Raji (cell line): ENCODE measurements around the gene PDE10A.

Experiments
- POLR2A ChIP-seq: IDR thresholded peaks from 2 replicates; pipeline ENCODE4 v1.6.1; 2011; ENCODE audit warnings: low read depth, low read length, control low read depth; ENCODE audit not compliant: insufficient read depth

Gene PDE10A

DNA sequence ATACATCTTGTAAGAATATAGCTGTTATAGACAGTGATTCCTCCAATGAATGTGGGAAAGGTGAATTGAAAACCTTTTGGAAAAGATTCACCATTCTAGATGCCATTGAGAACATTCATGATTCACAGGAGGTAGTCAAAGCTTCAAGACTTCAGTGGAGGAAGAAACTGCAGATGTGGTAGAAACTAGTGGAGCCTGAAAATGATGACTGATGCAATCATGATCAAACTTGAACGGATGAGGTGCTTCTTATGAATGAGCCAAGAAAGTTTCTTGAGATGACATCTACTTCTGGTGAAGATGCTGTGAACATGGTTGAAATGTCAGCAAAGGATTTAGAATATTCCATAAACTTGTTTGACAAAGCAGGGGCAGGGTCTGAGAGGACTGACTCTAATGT, 286.9 kb downstream of the PDE10A start:
- TF ChIP-seq POLR2A = no peak

DNA sequence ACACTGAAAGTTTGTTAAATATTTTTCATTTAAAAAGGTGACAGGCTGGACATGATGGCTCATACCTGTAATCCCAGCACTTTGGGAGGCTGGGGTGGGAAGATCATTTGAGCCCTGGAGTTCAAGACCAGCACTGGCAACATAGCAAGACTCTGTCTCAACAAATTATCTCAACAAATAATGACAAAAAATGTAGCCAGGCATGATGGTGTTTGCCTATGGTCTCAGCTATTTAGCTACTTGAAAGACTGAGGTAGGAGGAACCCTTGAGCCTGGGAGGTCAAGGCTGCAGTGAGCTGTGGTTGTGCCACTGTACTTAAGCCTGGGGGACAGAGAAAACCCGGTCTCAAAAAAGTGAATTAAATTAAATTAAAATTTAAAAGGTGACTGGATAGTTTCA, 297.7 kb downstream of the PDE10A start:
- TF ChIP-seq POLR2A = no peak

DNA sequence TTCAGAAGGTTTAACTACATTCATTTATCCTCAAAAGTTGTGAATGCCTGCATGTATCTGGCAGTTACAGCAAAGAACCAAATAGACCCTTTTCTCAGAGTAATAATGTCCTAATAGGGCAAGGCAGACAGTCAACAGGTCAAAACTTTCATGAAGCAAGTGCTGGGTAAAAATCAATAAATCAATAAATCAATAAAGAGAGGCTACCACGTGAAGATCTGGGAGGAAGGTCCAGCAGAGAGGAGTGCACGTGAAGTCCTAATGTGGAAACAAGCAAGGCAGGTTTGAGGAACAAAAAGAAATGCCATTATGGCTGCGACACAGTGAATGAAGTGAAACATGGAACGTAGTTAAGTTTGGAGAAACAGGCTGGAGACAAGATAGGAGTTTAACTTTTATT, 317.3 kb downstream of the PDE10A start:
- no peak for TF ChIP-seq POLR2A

DNA sequence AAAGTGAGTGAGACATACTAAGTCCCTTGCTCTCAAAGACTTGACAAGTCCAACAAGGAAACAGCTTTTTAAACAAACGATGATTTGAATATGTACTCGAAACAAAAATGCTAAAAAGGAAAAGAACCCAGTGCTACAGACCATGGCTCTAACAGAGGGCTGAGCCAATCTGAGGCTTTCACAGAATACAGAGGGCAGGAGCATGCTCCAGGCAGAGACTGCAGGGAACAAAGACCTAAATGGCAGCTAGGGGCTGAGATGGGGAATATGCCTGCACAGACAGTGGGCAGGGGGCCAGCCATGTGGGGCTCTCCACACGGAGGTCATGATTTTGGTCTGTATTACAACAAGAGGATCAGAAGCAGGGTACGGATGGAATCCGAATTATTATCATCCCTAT, 322.5 kb downstream of the PDE10A start:
- no peak for TF ChIP-seq POLR2A

DNA sequence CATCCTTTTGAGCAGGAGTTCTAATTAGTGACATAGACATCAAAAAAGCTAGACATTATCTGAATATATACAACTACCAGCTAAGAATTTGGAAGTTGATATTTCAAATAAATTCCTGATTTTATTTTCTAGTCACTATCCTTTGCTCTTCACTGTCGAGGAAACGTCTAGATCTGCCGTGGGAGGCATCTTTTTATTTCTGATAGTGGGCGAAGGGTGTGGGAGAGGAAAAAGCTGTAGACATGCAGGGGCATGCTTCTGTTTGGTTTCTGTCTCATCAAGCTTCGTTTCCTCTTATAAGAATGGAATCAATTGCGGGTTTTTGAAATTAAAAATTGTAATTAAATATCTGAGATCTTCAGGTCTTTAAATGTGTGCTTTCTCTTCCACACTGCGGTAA, 337.4 kb downstream of the PDE10A start:
- no peak for TF ChIP-seq POLR2A

DNA sequence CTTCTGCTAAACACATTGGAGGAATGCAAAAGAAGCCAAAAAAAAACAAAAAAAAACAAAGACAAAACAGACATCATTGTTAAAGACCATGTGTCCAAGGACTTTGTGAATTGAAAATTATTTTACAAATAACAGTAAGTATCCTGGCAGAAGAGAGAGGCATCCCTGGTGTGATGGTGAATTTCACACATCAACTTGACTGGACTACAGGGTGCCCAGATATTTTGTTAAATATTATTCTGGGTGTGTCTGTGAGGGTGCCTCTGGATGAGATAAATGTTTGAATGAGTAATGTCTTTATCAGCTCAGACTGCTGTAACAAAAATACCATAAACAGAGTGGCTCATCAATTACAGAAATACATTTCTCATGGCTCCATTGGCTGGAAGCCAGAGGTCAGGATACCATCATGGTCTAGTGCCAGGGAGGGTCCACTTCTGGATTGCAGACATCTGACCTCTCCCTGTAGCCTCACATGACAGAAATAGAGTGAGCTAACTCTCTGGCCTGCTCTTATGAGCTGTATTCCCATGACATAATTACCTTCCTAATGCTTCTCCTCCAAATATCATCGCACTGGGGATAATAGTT, 341.4 kb downstream of the PDE10A start:
- TF ChIP-seq POLR2A = no peak

DNA sequence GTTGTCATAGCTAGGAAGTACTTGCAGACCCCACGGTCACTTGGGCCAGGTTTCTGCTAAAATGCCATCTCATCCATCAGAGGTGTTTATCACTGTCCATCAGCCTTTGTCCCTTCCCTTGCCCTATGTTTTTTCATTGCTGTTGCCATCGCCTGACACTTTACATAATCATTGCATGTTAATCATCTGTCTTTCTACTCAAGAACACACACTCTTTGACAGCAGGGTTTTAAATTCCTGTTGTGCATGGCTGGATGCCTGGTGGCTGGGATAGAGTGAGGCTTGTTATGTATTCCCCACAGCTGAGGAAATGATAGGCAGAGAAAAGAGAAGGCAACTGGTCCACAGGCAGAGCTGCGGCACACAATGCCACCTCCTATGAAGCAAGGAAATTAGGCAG, 341.9 kb downstream of the PDE10A start:
- no peak for TF ChIP-seq POLR2A

DNA sequence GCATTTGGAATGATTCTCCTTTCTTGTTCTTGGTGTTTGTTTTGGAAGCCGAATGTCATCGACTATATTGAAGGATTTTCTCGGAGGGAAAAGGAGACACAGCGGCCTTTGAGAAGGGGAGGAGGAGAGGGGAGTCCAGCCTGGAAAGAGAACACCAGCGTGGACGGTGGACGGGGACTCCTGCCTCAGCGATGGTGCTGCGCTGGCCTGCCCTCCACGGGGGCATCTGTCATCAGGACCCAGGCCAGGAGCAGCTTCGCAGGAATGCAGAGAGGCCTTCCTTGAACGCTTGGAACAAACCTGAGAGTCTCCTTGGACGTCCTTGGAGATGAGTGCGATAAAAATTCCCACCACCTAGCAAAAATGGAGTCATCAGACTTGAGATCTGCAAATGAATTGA, 345.3 kb downstream of the PDE10A start:
- no peak for TF ChIP-seq POLR2A

DNA sequence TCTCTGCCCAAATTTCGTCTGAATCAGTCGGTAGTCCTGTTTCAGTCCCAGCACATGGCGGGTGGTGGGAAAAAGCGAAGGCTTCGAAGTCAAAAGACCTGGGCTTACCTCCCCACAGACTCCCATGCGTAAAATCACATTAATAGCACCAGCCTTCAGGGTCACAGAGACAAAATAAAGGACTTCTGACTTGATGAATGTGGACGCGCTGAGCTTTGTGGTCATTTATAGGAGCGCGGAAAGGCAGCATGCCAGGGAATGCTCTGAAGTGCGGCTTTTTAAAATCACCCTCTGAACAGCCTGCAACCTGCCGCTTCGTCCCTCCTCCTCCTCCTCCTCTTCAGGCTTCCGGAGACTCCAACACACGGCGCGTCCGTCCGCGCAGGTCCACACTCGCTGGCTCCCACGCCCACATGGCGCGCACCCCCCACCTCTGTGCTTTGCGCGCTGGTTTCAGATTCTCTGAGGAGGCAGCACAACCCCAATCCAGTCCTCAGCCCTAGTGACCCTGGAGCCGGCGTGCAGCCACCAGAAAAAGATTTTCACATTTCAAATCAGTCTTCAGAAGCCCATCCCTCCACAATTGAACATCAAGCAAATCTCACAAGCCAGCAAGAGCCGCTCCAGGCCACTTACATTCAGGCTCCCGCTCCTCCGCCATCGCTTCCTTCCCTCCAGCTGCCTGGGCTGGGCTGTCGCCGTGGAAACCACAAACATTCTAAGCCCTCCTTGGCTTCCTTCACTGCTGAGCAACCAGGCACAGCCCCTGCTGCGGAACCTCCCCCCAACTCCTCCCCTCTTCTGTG, 353.9 kb downstream of the PDE10A start, which contains the start of gene C6orf118:
TSS of gene C6orf118 (minus strand) at position 680 of the 806 bp plus-strand sequence. CDS start at position 661, 19 bp downstream.
- TF ChIP-seq POLR2A = no peak

DNA sequence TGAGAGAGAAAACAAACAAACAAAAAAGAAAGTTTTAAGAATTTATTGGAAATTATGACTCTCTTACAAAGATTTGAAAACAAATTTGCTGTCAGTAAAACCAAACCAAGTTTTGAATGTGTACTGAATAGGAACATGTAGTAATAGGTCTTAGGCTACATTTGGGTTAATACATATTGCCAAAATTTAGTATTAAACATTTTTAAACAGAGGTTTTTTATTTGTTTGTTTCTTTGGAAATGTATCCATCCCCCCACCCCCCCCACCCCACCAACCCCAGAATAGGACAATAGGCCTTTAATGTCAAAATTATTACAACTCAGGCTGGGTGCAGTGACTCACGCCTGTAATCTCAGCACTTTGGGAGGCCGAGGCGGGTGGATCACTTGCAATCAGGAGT, 356.1 kb downstream of the PDE10A start:
- no peak for TF ChIP-seq POLR2A

DNA sequence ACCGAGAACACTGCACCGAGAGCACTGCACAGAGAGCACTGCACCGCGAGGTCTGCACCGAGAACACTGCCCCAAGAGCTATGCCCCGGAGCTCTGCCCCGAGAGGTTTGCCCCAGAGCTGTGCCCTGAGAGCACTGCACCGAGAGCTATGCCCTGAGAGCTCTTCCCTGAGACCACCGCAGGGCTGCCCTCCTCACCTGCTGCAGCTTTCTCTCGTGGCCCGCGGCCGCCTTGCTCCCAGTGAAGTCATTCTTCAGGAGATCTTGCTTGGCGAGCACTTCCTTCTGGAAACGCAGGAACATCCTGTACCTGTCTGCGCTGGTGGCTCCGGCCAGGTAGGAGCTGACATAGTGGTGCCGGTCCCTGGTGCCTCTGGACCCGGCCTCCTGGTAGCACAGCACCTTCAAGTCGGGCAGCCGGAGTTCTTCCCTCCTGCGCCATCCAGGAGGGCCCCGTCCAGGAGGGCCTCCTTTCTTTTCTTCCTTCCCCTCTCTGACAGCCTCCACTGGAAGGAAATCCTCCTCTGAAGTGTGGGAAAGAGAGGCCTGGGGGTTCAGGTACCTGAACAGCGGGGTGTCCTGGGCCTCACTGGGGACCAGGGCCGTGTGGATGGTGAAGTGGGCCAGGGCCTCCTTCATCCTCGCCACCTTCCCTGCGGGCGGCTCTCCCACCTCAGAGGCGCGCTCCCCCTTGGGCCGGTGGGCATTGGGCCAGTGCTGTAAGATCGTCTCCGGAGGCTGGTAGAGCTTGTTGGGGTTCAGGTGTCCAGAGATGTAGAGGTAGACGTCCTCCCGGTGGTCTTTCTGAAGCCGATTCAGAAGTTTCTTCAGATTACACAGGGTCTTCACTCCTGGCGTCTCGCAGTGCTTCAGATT, 361.4 kb downstream of the PDE10A start:
- no peak for TF ChIP-seq POLR2A

DNA sequence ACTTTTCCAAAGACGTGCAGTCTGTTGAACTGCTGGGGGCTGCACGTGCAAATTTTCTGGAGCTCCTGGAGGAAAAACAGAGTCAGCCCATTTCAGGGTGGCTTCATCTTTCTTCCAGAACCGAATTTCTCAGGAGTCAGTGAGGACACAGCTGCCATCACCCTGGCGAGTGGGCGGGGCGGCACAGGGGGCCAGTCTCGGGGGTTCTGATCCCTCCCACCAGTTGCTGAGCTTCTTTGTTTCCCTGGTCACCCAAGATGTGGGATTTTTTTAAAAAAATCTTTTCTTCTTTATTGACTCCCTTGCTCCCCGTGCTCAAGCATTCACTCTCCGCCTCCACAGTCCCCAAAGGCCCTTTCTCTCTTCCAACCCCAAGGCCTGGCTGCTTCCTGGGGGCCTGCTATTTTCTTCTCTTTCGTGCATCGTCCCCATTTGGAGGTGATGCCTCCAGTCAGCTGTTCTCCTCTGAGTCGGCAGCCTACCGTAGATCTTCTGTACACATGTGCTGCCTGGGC, 362.6 kb downstream of the PDE10A start:
- no peak for TF ChIP-seq POLR2A

DNA sequence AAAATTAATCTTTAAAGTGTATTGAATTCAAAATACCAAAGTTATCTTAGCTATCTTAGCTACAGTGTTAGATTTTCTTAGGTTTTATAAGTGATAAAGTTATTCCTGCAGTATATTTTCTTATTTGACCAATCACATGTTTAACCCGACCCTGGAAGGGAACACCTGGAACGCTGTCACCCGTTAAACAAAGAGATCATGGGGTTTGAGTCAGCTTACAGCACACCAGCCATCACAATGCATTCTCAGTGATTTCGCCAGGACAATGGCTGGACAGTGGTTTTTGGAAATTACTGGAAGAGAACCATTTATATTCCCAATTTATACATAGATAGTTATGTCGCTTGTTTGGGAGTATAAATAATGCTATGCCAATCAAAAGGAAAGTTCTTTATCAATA, 364.2 kb downstream of the PDE10A start:
- no peak for TF ChIP-seq POLR2A

DNA sequence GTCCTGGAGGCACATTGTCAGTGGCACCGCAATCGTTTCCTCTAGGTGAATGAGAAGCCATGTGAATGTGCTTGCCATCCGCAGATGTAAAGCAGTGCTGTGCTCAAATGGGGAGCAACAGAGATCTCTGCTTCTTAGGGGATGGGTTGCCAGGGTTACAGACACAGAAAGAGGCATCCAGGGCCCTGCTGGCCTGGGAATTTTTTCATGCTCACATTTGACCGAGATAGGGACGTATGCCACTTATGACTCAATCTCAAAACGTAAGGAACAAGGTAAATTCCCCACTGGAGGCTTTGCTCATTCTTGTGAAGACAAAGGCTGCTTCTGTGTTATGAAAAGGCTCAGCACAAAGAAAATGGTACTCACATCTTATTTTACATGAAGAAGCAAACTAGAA, 364.6 kb downstream of the PDE10A start:
- TF ChIP-seq POLR2A = no peak

DNA sequence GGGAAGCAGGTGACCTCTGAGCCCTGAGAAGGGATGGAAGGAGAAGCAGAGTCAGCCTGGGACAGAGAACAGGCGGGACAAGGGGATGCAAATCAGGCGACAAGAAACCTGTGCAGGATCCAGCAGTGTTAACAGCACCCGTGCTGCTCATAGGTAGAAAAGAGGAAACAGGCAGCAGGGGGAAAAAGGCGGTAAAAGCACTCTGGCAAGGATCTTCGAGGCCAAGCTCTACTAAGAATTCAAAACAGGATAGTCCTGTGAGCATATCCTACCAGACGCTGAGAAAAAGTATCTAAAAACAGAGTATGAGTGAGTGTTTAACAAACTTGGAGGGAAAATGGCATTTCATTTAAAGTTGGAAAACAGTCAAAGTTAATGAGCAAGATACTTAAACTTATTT, 370.4 kb downstream of the PDE10A start:
- no peak for TF ChIP-seq POLR2A
